ENCODE data around the gene MSI2. TPM values are rescaled to one million over a fixed set of nuclear protein-coding genes. Genes with fewer than 3 reads are reported as not detected.

MSI2 gene
- total and polyA plus RNA-seq, 9 of the 15 experiments (the other 6 are each of a cell fraction or from before 2014, with no cell fraction given) = 4.6 to 61.8 (median 42.4) TPM

DNA sequence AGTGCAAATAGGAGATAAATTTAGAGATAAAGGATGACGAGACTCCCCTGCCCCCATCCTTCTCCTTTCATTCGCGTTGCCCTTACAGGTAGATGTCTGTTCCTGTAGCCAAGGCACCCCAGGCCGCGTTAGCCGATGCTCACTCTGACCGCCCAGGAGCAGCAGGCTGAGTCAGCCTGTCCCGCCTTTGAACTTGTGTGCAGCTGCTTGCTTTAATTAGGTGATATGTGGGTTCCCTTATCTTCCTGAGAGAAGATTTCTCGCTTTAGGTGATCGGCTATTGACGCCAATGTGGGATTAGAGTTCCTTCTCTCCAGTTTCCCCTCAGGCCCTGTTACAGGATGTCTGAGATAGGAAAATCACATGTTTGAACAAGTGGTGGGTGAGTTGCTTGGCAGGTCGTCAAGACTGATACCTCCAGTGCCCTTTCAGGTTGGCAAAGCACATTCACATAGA lies 119.5 kb downstream of the MSI2 start:
- peak; percentile 60 for ATAC-seq
- Histone ChIP-seq H2AFZ (ENCODE audit: low read depth, low read length) (no peak overlapping the region), H3K9ac (ENCODE audit: insufficient read depth in 1 of 2, low read depth in 2 of 2, low read length in 2 of 2) (no peak overlapping the region), H3K36me3 (ENCODE audit: control insufficient read depth, insufficient read depth, low read length) (peaks cover 4% of the 10 kb centered on the region; the same call in 1 of the 3 replicates), H3K4me2 (ENCODE audit: insufficient read depth, low read length) (peak overlapping the region; percentile 17; the same call in 1 of the 2 replicates), H3K79me2 (ENCODE audit: control insufficient read depth, insufficient read depth, low read length) (peaks cover 26% of the 10 kb centered on the region), H3K4me3 (no peak overlapping the region), H3K9me3 (replicated peaks; ENCODE audit: control insufficient read depth, insufficient read depth, low read depth, low read length) (0 out of 2 replicates have a peak, but pooled peaks cover 7% of the 10 kb centered on the region), H3K9me1 (ENCODE audit: control insufficient read depth, insufficient read depth, low read length) (peaks cover 12% of the 10 kb centered on the region), H4K20me1 (replicated peaks; ENCODE audit: control insufficient read depth, insufficient read depth, low read length) (peaks cover 7% of the 10 kb centered on the region; the same call in 1 of the 2 replicates), H3K27me3 (ENCODE audit: control insufficient read depth in 2 of 2, insufficient read depth in 2 of 2, low read length in 2 of 2) (no peaks in the 10 kb centered on the region), H3K4me1 (replicated peaks in 1 of 2; ENCODE audit: control insufficient read depth in 2 of 2, insufficient read depth in 2 of 2, low read length in 2 of 2) (peaks cover 27 to 47% of the 10 kb centered on the region in 2 experiments), H3K27ac (ENCODE audit: extremely low read depth, low read depth, low read length) (no peak overlapping the region)
- DNase-seq (ENCODE audit: extremely low read depth in 1 of 4, low spot score in 3 of 4) = peak in 2 of 4 experiments; percentile 55 to 78
- in situ Hi-C loops (cut with MboI) = no loop called here
- intact Hi-C loops (cut with micrococcal nuclease) = no loop called here
- 2% methylated on average over 12 of the region's 12 CpGs for WGBS (ENCODE audit: insufficient coverage, low coverage, missing lambda C conversion rate)
- no TSS peak for BruUV-seq (replicated peaks)
- ChIA-PET POLR2A (interaction anchor here (2.1 kb wide), 1 partner anchor 11 kb away, joined by 7 read pairs; no protein-coding TSS in a partner anchor), CTCF (ENCODE audit: low intra/inter-chr PET ratio) (no interaction called here)
- FAIRE-seq = peak; percentile 70
- TF ChIP-seq ETV5 (CRISPR knock-in tag; IDR thresholded peaks at IDR 0.05; ENCODE audit: low read depth) = no peak
- TF ChIP-seq JUN (IDR thresholded peaks at IDR 0.05; ENCODE audit: borderline replicate concordance, low read depth, low read length) = peak; percentile 41; the same call in 1 of the 2 replicates
- no peak for TF ChIP-seq JUN (CRISPR knock-in tag; IDR thresholded peaks at IDR 0.05; ENCODE audit: borderline replicate concordance)
- no peak for TF ChIP-seq STAT5B (CRISPR knock-in tag; IDR thresholded peaks at IDR 0.05)
- TF ChIP-seq CBFA2T3 (IDR thresholded peaks at IDR 0.05) = peak; percentile 78
- TF ChIP-seq NCOR1 (IDR thresholded peaks at IDR 0.05) = peak; percentile 22; the same call in 1 of the 2 replicates
- peak; percentile 47; the same call in 1 of the 2 replicates for TF ChIP-seq EP300 (IDR thresholded peaks at IDR 0.05; ENCODE audit: low read length)
- peak; percentile 30; the same call in 1 of the 2 replicates for TF ChIP-seq POLR2AphosphoS5 (IDR thresholded peaks at IDR 0.05; ENCODE audit: control insufficient read depth, insufficient read depth, low read depth, low read length)
- TF ChIP-seq DPF2 (IDR thresholded peaks at IDR 0.05) = peak; percentile 53; the same call in 1 of the 2 replicates
- TF ChIP-seq CTBP1 (IDR thresholded peaks at IDR 0.05; ENCODE audit: borderline replicate concordance) = peak; percentile 22; the same call in 1 of the 2 replicates
- 0 out of 2 replicates have a peak, but pooled peaks have one; percentile 39 for TF ChIP-seq CREM (IDR thresholded peaks at IDR 0.05; ENCODE audit: low read depth)
- TF ChIP-seq RCOR1 (IDR thresholded peaks at IDR 0.05; ENCODE audit: borderline replicate concordance in 1 of 2, low read depth in 2 of 2, low read length in 2 of 2) = 0 out of 4 replicates have a peak, but pooled peaks of 1 of the 2 experiments have one; percentile 57
- TF ChIP-seq, protein P1, sequence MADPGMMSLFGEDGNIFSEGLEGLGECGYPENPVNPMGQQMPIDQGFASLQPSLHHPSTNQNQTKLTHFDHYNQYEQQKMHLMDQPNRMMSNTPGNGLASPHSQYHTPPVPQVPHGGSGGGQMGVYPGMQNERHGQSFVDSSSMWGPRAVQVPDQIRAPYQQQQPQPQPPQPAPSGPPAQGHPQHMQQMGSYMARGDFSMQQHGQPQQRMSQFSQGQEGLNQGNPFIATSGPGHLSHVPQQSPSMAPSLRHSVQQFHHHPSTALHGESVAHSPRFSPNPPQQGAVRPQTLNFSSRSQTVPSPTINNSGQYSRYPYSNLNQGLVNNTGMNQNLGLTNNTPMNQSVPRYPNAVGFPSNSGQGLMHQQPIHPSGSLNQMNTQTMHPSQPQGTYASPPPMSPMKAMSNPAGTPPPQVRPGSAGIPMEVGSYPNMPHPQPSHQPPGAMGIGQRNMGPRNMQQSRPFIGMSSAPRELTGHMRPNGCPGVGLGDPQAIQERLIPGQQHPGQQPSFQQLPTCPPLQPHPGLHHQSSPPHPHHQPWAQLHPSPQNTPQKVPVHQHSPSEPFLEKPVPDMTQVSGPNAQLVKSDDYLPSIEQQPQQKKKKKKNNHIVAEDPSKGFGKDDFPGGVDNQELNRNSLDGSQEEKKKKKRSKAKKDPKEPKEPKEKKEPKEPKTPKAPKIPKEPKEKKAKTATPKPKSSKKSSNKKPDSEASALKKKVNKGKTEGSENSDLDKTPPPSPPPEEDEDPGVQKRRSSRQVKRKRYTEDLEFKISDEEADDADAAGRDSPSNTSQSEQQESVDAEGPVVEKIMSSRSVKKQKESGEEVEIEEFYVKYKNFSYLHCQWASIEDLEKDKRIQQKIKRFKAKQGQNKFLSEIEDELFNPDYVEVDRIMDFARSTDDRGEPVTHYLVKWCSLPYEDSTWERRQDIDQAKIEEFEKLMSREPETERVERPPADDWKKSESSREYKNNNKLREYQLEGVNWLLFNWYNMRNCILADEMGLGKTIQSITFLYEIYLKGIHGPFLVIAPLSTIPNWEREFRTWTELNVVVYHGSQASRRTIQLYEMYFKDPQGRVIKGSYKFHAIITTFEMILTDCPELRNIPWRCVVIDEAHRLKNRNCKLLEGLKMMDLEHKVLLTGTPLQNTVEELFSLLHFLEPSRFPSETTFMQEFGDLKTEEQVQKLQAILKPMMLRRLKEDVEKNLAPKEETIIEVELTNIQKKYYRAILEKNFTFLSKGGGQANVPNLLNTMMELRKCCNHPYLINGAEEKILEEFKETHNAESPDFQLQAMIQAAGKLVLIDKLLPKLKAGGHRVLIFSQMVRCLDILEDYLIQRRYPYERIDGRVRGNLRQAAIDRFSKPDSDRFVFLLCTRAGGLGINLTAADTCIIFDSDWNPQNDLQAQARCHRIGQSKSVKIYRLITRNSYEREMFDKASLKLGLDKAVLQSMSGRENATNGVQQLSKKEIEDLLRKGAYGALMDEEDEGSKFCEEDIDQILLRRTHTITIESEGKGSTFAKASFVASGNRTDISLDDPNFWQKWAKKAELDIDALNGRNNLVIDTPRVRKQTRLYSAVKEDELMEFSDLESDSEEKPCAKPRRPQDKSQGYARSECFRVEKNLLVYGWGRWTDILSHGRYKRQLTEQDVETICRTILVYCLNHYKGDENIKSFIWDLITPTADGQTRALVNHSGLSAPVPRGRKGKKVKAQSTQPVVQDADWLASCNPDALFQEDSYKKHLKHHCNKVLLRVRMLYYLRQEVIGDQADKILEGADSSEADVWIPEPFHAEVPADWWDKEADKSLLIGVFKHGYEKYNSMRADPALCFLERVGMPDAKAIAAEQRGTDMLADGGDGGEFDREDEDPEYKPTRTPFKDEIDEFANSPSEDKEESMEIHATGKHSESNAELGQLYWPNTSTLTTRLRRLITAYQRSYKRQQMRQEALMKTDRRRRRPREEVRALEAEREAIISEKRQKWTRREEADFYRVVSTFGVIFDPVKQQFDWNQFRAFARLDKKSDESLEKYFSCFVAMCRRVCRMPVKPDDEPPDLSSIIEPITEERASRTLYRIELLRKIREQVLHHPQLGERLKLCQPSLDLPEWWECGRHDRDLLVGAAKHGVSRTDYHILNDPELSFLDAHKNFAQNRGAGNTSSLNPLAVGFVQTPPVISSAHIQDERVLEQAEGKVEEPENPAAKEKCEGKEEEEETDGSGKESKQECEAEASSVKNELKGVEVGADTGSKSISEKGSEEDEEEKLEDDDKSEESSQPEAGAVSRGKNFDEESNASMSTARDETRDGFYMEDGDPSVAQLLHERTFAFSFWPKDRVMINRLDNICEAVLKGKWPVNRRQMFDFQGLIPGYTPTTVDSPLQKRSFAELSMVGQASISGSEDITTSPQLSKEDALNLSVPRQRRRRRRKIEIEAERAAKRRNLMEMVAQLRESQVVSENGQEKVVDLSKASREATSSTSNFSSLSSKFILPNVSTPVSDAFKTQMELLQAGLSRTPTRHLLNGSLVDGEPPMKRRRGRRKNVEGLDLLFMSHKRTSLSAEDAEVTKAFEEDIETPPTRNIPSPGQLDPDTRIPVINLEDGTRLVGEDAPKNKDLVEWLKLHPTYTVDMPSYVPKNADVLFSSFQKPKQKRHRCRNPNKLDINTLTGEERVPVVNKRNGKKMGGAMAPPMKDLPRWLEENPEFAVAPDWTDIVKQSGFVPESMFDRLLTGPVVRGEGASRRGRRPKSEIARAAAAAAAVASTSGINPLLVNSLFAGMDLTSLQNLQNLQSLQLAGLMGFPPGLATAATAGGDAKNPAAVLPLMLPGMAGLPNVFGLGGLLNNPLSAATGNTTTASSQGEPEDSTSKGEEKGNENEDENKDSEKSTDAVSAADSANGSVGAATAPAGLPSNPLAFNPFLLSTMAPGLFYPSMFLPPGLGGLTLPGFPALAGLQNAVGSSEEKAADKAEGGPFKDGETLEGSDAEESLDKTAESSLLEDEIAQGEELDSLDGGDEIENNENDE (IDR thresholded peaks at IDR 0.05; ENCODE audit: low read depth, low read length) = no peak

Measured in K562 (cell line).